HEK293 (cell line): ENCODE data around the gene ESRRA.

ENCODE experiments used
- BCL11A ChIP-seq: fragments of 450-650 bp; formaldehyde crosslinking; IDR thresholded peaks from 2 replicates; pipeline ENCODE4 v1.5.1; 2016; ENCODE audit warnings: low read depth, missing biosample characterization, missing genetic modification characterization
- ZNF138 ChIP-seq: fragments of 450-650 bp; formaldehyde crosslinking; IDR thresholded peaks from 2 replicates; pipeline ENCODE4 v1.5.1; 2016; ENCODE audit warnings: missing biosample characterization, missing genetic modification characterization, borderline replicate concordance
- ZNF23 ChIP-seq: fragments of 450-650 bp; formaldehyde crosslinking; IDR thresholded peaks from 2 replicates; pipeline ENCODE4 v1.5.1; 2016; ENCODE audit warnings: missing biosample characterization, missing genetic modification characterization, borderline replicate concordance
- TF ChIP-seq, protein P1 (sequence below): fragments of 450-650 bp; formaldehyde crosslinking; IDR thresholded peaks from 2 replicates; pipeline ENCODE4 v1.5.1; 2016; ENCODE audit warnings: missing biosample characterization, missing genetic modification characterization
- TF ChIP-seq, protein P2 (sequence below): fragments of 450-650 bp; formaldehyde crosslinking; conservative IDR thresholded peaks from 2 replicates; pipeline ENCODE4 v1.5.1; 2016; ENCODE audit warnings: low read depth, missing biosample characterization, missing genetic modification characterization

DNA sequence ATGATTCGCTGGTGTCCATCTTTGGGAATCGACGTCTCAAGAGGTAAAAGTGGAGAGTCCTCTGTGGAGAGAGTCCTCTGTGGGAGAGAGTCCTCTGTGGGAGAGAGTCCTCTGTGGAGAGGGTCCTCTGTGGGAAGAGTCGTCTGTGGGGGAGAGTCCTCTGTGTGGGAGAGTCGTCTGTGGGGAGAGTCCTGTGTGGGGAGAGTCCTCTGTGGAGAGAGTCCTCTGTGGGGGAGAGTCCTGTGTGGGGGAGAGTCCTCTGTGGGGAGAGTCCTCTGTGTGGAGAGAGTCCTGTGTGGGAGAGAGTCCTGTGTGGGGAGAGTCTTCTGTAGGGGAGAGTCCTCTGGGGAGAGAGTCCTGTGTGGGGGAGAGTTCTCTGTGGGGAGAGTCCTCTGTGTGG is 15.7 kb downstream of the ESRRA start:
- TF ChIP-seq, protein P1, sequence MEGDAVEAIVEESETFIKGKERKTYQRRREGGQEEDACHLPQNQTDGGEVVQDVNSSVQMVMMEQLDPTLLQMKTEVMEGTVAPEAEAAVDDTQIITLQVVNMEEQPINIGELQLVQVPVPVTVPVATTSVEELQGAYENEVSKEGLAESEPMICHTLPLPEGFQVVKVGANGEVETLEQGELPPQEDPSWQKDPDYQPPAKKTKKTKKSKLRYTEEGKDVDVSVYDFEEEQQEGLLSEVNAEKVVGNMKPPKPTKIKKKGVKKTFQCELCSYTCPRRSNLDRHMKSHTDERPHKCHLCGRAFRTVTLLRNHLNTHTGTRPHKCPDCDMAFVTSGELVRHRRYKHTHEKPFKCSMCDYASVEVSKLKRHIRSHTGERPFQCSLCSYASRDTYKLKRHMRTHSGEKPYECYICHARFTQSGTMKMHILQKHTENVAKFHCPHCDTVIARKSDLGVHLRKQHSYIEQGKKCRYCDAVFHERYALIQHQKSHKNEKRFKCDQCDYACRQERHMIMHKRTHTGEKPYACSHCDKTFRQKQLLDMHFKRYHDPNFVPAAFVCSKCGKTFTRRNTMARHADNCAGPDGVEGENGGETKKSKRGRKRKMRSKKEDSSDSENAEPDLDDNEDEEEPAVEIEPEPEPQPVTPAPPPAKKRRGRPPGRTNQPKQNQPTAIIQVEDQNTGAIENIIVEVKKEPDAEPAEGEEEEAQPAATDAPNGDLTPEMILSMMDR (tag by site-specific recombination), result no peak
- TF ChIP-seq BCL11A (tag by site-specific recombination) (no peak), ZNF23 (no peak), ZNF138 (no peak)
- TF ChIP-seq, protein P2, sequence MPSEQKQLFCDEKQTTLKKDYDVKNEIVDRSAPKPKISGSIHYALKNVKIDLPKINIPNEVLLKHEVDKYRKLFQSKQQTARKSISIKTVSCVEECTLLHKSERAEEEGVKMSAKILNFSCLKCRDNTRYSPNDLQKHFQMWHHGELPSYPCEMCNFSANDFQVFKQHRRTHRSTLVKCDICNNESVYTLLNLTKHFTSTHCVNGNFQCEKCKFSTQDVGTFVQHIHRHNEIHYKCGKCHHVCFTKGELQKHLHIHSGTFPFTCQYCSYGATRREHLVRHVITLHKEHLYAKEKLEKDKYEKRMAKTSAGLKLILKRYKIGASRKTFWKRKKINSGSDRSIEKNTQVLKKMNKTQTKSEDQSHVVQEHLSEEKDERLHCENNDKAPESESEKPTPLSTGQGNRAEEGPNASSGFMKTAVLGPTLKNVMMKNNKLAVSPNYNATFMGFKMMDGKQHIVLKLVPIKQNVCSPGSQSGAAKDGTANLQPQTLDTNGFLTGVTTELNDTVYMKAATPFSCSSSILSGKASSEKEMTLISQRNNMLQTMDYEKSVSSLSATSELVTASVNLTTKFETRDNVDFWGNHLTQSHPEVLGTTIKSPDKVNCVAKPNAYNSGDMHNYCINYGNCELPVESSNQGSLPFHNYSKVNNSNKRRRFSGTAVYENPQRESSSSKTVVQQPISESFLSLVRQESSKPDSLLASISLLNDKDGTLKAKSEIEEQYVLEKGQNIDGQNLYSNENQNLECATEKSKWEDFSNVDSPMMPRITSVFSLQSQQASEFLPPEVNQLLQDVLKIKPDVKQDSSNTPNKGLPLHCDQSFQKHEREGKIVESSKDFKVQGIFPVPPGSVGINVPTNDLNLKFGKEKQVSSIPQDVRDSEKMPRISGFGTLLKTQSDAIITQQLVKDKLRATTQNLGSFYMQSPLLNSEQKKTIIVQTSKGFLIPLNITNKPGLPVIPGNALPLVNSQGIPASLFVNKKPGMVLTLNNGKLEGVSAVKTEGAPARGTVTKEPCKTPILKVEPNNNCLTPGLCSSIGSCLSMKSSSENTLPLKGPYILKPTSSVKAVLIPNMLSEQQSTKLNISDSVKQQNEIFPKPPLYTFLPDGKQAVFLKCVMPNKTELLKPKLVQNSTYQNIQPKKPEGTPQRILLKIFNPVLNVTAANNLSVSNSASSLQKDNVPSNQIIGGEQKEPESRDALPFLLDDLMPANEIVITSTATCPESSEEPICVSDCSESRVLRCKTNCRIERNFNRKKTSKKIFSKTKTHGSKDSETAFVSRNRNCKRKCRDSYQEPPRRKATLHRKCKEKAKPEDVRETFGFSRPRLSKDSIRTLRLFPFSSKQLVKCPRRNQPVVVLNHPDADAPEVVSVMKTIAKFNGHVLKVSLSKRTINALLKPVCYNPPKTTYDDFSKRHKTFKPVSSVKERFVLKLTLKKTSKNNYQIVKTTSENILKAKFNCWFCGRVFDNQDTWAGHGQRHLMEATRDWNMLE, result no peak
